Measurements from ENCODE around the gene PRR4.

DNA sequence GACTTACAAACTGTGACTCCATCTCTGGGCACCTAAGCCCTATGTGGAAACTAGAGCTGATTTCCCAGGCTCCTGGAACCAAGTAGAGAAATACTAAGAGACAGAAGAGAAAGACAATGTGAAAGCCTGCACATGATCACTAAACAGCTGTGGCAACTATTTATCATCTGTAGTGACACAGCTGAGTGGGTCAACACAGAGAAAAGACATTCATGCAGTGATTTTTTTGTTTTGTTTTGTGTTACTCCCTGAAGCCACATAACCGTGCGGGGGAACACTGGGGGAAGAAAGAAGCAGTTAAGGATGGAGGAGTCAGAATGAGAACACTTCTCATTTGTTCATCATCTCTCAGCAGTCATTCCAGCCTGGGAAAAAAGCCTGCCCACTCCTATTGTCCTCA, 1.5 kb downstream of the PRR4 start:
- TF ChIP-seq, protein P1, sequence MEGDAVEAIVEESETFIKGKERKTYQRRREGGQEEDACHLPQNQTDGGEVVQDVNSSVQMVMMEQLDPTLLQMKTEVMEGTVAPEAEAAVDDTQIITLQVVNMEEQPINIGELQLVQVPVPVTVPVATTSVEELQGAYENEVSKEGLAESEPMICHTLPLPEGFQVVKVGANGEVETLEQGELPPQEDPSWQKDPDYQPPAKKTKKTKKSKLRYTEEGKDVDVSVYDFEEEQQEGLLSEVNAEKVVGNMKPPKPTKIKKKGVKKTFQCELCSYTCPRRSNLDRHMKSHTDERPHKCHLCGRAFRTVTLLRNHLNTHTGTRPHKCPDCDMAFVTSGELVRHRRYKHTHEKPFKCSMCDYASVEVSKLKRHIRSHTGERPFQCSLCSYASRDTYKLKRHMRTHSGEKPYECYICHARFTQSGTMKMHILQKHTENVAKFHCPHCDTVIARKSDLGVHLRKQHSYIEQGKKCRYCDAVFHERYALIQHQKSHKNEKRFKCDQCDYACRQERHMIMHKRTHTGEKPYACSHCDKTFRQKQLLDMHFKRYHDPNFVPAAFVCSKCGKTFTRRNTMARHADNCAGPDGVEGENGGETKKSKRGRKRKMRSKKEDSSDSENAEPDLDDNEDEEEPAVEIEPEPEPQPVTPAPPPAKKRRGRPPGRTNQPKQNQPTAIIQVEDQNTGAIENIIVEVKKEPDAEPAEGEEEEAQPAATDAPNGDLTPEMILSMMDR (IDR thresholded peaks at IDR 0.05) = no peak
- TF ChIP-seq POLR2A (IDR thresholded peaks at IDR 0.05) = no peak
